Measurements from ENCODE around the gene CFAP99.

- no peak for TF ChIP-seq CTCF (IDR thresholded peaks at IDR 0.05)
- no peak for TF ChIP-seq POLR2A (IDR thresholded peaks at IDR 0.05)
These were observed 30.1 kb upstream of the CFAP99 start for GRCh38 chr4:2388429-2389182.
